ENCODE measurements around the gene PGGT1B.

PGGT1B gene

DNA sequence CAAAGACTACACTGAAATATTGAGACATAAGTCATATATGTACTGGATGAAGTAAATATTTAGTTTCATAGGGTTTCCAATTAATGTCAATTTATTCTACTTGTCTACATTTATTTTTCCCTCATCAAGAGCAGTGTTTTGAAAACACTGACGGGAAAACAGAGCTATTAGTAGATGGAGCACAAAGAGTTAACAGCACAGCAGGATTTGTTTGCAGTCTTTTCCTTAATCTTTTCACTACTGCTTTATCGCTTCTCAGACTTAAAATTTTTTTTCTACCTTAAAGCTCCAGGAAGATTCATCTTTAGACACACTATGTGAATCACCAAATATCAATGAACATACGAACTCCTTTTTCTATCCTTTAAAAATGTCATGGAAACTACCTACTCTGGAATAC is 25.6 kb downstream of the PGGT1B start:
- TF ChIP-seq, protein P1, sequence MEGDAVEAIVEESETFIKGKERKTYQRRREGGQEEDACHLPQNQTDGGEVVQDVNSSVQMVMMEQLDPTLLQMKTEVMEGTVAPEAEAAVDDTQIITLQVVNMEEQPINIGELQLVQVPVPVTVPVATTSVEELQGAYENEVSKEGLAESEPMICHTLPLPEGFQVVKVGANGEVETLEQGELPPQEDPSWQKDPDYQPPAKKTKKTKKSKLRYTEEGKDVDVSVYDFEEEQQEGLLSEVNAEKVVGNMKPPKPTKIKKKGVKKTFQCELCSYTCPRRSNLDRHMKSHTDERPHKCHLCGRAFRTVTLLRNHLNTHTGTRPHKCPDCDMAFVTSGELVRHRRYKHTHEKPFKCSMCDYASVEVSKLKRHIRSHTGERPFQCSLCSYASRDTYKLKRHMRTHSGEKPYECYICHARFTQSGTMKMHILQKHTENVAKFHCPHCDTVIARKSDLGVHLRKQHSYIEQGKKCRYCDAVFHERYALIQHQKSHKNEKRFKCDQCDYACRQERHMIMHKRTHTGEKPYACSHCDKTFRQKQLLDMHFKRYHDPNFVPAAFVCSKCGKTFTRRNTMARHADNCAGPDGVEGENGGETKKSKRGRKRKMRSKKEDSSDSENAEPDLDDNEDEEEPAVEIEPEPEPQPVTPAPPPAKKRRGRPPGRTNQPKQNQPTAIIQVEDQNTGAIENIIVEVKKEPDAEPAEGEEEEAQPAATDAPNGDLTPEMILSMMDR (IDR thresholded peaks at IDR 0.05; ENCODE audit: insufficient read depth, low read length, poor library complexity, severe bottlenecking) = no peak
- no peaks in the 10 kb centered on the region; the same call in 1 of the 2 replicates for H3K36me3 ChIP-seq (ENCODE audit: control insufficient read depth, insufficient read depth, low read length)
- H3K4me3 ChIP-seq (replicated peaks; ENCODE audit: low read depth, low read length) = no peak overlapping the region
- DNase-seq (ENCODE audit: extremely low read depth, insufficient read length) = no peak
- no peaks in the 10 kb centered on the region for H3K27me3 ChIP-seq (replicated peaks; ENCODE audit: control insufficient read depth, insufficient read depth, low read length)

DNA sequence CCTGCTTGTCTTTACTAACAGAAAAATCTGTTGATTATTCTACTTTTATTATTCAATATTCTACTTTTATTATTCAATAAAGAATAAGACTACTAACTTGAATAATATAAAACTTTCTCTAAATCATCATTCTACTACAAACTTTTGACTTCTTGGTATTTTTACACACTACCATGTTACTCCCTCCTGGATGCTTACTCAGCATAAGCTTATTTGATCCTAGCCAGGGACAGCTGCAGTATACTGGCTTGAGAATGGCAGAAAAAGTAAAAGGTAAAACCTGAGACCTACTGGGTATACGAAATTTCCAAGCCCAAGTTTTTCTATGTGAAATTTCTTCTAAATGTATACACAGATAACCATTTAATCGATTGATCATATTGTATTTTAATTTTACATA is 26.1 kb downstream of the PGGT1B start:
- Histone ChIP-seq H3K36me3 (ENCODE audit: control insufficient read depth, insufficient read depth, low read length) (no peaks in the 10 kb centered on the region; the same call in none of the 2 replicates), H3K4me3 (replicated peaks; ENCODE audit: low read depth, low read length) (no peak overlapping the region), H3K27me3 (replicated peaks; ENCODE audit: control insufficient read depth, insufficient read depth, low read length) (no peaks in the 10 kb centered on the region)
- DNase-seq (ENCODE audit: extremely low read depth, insufficient read length) = no peak
- TF ChIP-seq, protein P1 (IDR thresholded peaks at IDR 0.05; ENCODE audit: insufficient read depth, low read length, poor library complexity, severe bottlenecking) = no peak

DNA sequence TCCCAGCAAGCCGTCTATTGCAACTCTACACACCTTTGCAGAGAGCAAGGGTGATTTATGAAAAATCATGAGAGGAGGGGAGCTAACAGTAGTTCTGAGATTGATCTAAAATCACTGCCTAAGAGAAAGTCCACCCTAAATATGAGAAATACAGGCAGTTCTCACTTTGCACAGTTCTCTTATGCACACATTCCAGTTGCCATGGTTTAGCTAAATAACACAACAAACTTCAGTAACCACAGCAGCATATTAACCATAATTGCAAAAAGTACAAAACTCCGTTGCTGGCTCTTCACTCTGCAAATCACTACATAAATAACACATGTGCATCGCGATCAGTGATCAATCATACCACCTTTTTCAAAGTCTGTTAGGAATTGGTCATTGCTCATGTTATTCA is 31.1 kb downstream of the PGGT1B start:
- Histone ChIP-seq H3K4me3 (replicated peaks; ENCODE audit: low read depth, low read length) (no peak overlapping the region), H3K27me3 (replicated peaks; ENCODE audit: control insufficient read depth, insufficient read depth, low read length) (no peaks in the 10 kb centered on the region), H3K36me3 (ENCODE audit: control insufficient read depth, insufficient read depth, low read length) (peaks cover 3% of the 10 kb centered on the region)
- TF ChIP-seq, protein P1 (IDR thresholded peaks at IDR 0.05; ENCODE audit: insufficient read depth, low read length, poor library complexity, severe bottlenecking) = no peak
- no peak for DNase-seq (ENCODE audit: extremely low read depth, insufficient read length)

DNA sequence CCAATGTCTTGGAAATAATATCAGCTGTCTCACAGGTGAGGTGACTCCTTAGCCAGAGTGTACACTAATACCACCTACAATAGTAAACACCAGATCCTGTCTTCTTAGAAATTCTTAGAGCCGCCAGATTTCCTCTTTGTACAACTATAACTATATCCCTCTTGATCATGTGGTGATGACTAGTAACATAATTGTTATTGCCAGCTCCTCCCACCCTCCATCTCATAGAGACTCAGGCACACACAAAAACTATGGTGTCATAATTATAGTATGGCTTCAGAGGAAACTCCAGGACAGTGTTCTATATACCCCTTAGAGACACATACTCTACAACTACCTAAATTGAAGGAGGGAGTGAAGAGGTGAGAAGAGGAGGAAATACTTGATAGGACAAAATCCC is 33.1 kb downstream of the PGGT1B start:
- H3K36me3 ChIP-seq (ENCODE audit: control insufficient read depth, insufficient read depth, low read length) = peaks cover 3% of the 10 kb centered on the region
- no peaks in the 10 kb centered on the region for H3K27me3 ChIP-seq (replicated peaks; ENCODE audit: control insufficient read depth, insufficient read depth, low read length)
- H3K4me3 ChIP-seq (replicated peaks; ENCODE audit: low read depth, low read length) = no peak overlapping the region
- DNase-seq (ENCODE audit: extremely low read depth, insufficient read length) = no peak
- TF ChIP-seq, protein P1 (IDR thresholded peaks at IDR 0.05; ENCODE audit: insufficient read depth, low read length, poor library complexity, severe bottlenecking) = no peak

DNA sequence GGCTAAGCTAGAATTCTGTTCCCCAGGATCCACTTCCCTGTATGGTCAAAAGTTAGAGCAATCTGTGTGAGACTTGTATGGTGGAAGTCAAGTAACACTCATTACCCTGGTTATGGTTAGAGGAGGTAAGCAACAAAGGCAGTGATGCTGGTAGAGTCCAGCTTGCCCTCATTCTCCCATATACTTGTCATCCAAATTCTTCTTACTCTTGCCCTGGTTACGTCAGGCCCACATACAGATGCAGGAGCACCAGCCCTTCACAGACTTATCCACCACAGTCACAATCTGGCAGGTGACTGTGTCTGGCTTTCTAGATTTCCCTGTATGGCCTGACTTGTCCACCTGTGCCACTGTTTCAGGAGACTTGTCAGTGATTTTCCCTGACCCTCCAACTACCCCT is 35.4 kb downstream of the PGGT1B start:
- Histone ChIP-seq H3K4me3 (replicated peaks; ENCODE audit: low read depth, low read length) (no peak overlapping the region), H3K36me3 (ENCODE audit: control insufficient read depth, insufficient read depth, low read length) (peaks cover 4% of the 10 kb centered on the region), H3K27me3 (replicated peaks; ENCODE audit: control insufficient read depth, insufficient read depth, low read length) (no peaks in the 10 kb centered on the region)
- TF ChIP-seq, protein P1 (IDR thresholded peaks at IDR 0.05; ENCODE audit: insufficient read depth, low read length, poor library complexity, severe bottlenecking) = no peak
- DNase-seq (ENCODE audit: extremely low read depth, insufficient read length) = no peak

DNA sequence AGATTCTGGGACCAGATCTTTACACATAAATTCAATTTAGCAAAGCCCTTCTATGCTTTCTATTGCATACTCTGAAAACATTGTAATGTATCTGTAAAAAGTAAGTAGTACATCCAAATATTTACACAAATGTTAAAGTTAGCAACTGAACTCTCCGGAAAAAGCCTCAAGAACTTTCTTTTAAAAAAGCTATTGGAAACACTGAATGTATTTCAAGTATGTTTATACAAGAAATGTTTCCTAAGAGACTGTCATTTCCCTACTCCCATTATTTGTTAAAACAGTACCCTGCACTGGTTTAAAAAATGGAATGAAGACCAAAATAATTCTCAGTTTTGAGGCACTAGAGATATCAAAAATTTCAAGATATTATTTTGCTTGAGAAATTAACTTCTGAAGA is 48.1 kb downstream of the PGGT1B start:
- DNase-seq (ENCODE audit: extremely low read depth, insufficient read length) = no peak
- H3K27me3 ChIP-seq (replicated peaks; ENCODE audit: control insufficient read depth, insufficient read depth, low read length) = no peaks in the 10 kb centered on the region
- TF ChIP-seq, protein P1 (IDR thresholded peaks at IDR 0.05; ENCODE audit: insufficient read depth, low read length, poor library complexity, severe bottlenecking) = no peak
- no peak overlapping the region for H3K4me3 ChIP-seq (replicated peaks; ENCODE audit: low read depth, low read length)
- H3K36me3 ChIP-seq (ENCODE audit: control insufficient read depth, insufficient read depth, low read length) = no peaks in the 10 kb centered on the region
